Thyroid gland (tissue), 4 donors: ENCODE data around the gene LEFTY2.

Experiments
- CTCF ChIP-seq, 6 experiments: fragments of 200-600 bp in 3 of 6; fragments of 450-650 bp in 3 of 6; sonication (generic) in 3 of 6; IDR thresholded peaks; one replicate each; pipeline ENCODE4 v1.5.1; 2016 to 2019; ENCODE audit warnings: antibody characterized with exemption in 6 of 6, mild to moderate bottlenecking in 2 of 6, inconsistent platforms in 1 of 6, moderate library complexity in 1 of 6
- POLR2A ChIP-seq, 2 donors: fragments of 450-650 bp; IDR thresholded peaks; one replicate each; pipeline ENCODE4 v1.6.1; 2017; ENCODE audit warnings: antibody characterized with exemption in 2 of 2, mild to moderate bottlenecking in 2 of 2, moderate library complexity in 1 of 2

- TF ChIP-seq CTCF (IDR thresholded peaks at IDR 0.05) (no peak), POLR2A (IDR thresholded peaks at IDR 0.05) (no peak)
Observed at GRCh38 chr1:225963735-225964530, 22.9 kb upstream of the LEFTY2 start.
